ENCODE data around the gene TTN.

The TTN gene

GRCh38 chr2:178722296-178722695 lies 84.9 kb downstream of the TTN start:
- TF ChIP-seq CTCF (IDR thresholded peaks at IDR 0.05; ENCODE audit: borderline replicate concordance, control extremely low read depth, extremely low read depth, insufficient read depth, missing control alignments) = no peak
- in situ Hi-C loops (cut with MboI; ENCODE audit: low sequenced_read_pairs, unreplicated experiment) = no loop called here
- DNase-seq (ENCODE audit: low spot score) = no peak

- in situ Hi-C loops (cut with MboI; ENCODE audit: low sequenced_read_pairs, unreplicated experiment) = no loop called here
- TF ChIP-seq CTCF (IDR thresholded peaks at IDR 0.05; ENCODE audit: borderline replicate concordance, control extremely low read depth, extremely low read depth, insufficient read depth, missing control alignments) = no peak
- no peak for DNase-seq (ENCODE audit: low spot score)
These were observed 88.2 kb downstream of the TTN start for GRCh38 chr2:178718988-178719387.

GRCh38 chr2:178718283-178718682 lies 88.9 kb downstream of the TTN start:
- TF ChIP-seq CTCF (IDR thresholded peaks at IDR 0.05; ENCODE audit: borderline replicate concordance, control extremely low read depth, extremely low read depth, insufficient read depth, missing control alignments) = no peak
- in situ Hi-C loops (cut with MboI; ENCODE audit: low sequenced_read_pairs, unreplicated experiment) = no loop called here
- DNase-seq (ENCODE audit: low spot score) = no peak

GRCh38 chr2:178716394-178716793 lies 90.8 kb downstream of the TTN start:
- DNase-seq (ENCODE audit: low spot score) = no peak
- in situ Hi-C loops (cut with MboI; ENCODE audit: low sequenced_read_pairs, unreplicated experiment) = no loop called here
- TF ChIP-seq CTCF (IDR thresholded peaks at IDR 0.05; ENCODE audit: borderline replicate concordance, control extremely low read depth, extremely low read depth, insufficient read depth, missing control alignments) = no peak

- TF ChIP-seq CTCF (IDR thresholded peaks at IDR 0.05; ENCODE audit: borderline replicate concordance, control extremely low read depth, extremely low read depth, insufficient read depth, missing control alignments) = no peak
- DNase-seq (ENCODE audit: low spot score) = no peak
- in situ Hi-C loops (cut with MboI; ENCODE audit: low sequenced_read_pairs, unreplicated experiment) = no loop called here
These were observed 91.9 kb downstream of the TTN start for GRCh38 chr2:178715366-178715765.

GRCh38 chr2:178707476-178707875 lies 99.7 kb downstream of the TTN start:
- TF ChIP-seq CTCF (IDR thresholded peaks at IDR 0.05; ENCODE audit: borderline replicate concordance, control extremely low read depth, extremely low read depth, insufficient read depth, missing control alignments) = no peak
- no peak for DNase-seq (ENCODE audit: low spot score)
- in situ Hi-C loops (cut with MboI; ENCODE audit: low sequenced_read_pairs, unreplicated experiment) = no loop called here

GRCh38 chr2:178704876-178705275 lies 102.3 kb downstream of the TTN start:
- no peak for DNase-seq (ENCODE audit: low spot score)
- no peak for TF ChIP-seq CTCF (IDR thresholded peaks at IDR 0.05; ENCODE audit: borderline replicate concordance, control extremely low read depth, extremely low read depth, insufficient read depth, missing control alignments)
- in situ Hi-C loops (cut with MboI; ENCODE audit: low sequenced_read_pairs, unreplicated experiment) = no loop called here
